Fibroblast of the conjunctiva (primary cell): ENCODE results near the gene IKBKG.
A peak's percentile ranks its signal among the peaks of the same experiment; 100 is the strongest.
"Not testable (repeated sequence)": the region's sequence is repeated elsewhere in the genome, so short reads cannot be mapped to it uniquely, and the experiment has no call there.

Source experiments
- DNase-seq: peaks from one replicate; pipeline ENCODE4 v3.0.0-alpha.2; 2010; ENCODE audit warnings: low read depth

The IKBKG gene

DNA sequence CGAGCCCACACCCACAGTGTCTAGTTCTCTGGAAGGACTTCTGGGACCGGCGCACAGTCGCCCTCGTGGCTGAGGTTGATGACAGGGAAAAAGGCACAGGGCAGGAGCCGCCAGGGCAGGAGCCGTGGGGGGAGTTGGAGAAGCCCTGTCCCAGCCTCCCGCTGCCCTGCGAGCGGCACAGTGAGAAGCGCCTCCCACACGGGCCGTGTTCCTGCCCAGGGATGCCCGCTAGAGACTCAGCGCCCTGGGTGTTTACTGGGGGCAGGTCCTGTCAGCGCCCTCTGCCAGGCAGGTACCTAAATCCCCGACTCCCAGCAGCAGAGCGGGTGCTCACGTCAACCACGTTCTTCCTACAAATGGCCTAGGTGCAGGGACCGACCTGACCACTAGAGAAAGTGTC is 11.5 kb downstream of the IKBKG start:
- not testable (repeated sequence) for DNase-seq

- DNase-seq = not testable (repeated sequence)
These were observed 12.9 kb downstream of the IKBKG start for GRCh38 chrX:154560326-154560725.

DNA sequence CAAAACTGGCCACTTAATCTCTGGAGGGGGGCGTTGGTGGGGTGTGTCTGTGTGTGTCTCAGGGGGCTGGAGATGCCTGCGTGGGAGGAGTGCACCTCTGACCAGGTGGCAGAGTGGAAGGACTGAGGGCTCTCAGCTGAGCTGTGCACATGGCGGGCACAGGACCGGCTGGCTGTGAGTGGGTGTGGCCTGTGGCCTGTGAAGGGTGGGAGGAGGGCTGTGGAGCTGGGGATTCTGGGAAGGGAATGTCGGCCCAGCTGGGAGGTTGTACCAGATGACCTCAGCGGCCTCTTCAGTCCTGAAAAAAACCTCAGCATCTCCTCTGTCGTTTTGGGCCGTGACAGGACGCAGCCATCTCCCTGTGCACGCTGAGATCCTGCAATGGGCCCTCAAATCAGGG is 14.9 kb downstream of the IKBKG start:
- DNase-seq = not testable (repeated sequence)

GRCh38 chrX:154570361-154570760 is 22.9 kb downstream of the IKBKG start:
- not testable (repeated sequence) for DNase-seq

GRCh38 chrX:154573061-154573460 is 25.6 kb downstream of the IKBKG start:
- DNase-seq = not testable (repeated sequence)

DNA sequence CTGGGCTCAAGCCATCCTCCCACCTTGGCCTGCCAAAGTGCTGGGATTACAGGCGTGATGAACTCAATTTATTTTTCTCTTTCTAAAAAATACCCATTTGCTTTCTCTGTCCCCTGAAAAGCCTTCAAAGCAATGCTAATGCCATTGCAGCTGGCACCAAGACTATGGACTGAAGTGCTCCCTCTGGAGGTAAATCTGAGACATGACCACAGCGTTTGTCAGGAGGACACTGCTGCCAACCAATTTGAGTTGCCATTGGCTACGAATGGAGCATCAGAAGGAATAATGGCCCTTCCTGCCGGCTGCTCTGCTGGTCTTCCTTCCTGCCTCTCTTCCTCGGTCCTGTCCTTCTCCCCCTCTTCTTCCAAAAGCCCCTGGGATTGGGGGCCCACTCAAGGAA is 27.7 kb downstream of the IKBKG start:
- DNase-seq = not testable (repeated sequence)

GRCh38 chrX:154582994-154583393 is 35.6 kb downstream of the IKBKG start:
- not testable (repeated sequence) for DNase-seq

DNA sequence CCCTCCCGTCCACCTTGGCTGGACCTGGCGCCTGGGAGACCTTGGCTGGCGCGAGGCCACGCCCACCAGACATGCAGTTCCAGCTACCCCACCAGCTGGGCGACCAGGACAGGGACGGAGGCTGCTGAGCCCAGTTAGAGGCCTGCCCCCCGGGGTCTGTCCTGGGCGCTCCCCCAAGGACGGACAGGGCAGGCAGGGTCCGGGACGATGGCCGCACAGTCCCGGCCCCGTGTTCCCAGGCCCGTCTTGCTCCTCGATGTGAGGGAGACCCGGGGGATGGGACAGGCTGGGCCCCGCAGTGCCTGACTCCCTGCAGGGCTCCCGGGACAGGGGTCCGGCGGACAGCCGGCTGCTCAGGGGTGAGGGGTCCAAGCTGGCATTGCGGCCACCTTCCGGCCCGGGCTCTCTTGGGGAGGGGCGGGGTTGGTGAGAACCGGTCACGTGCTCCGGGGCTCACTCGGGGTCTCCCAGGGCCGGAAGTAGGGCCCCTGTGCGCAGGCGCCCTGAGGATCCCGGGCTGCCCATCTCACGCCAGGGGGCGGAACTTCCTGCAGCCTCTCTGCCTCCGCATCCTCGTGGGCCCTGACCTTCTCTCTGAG is 37.3 kb downstream of the IKBKG start, which contains the start of gene CTAG1A:
Gene CTAG1A, plus strand, starts transcription at position 549 of the 599 bp plus-strand sequence. CDS start 74 bp downstream, outside the sequence.
- not testable (repeated sequence) for DNase-seq

DNA sequence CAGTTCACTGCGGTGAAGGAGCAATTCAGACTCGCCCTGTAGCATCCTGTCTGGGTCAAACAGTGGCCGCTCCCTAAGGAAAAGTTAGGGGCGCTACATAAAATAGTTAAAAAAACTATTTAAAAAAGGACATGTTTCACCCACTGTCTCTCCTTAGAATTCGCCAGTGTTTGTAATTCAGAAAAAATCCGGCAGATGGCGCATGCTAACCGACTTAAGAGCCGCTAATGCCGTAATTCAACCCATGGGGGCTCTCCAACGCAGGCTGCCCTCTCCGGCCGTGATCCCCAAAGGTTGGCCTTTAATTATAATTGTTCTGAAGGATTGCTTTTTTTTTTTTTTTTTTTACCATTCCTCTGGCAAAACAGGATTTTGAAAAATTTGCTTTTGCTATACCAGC is 43.0 kb downstream of the IKBKG start:
- not testable (repeated sequence) for DNase-seq

GRCh38 chrX:154592505-154592904 is 45.1 kb downstream of the IKBKG start:
- no peak for DNase-seq

DNA sequence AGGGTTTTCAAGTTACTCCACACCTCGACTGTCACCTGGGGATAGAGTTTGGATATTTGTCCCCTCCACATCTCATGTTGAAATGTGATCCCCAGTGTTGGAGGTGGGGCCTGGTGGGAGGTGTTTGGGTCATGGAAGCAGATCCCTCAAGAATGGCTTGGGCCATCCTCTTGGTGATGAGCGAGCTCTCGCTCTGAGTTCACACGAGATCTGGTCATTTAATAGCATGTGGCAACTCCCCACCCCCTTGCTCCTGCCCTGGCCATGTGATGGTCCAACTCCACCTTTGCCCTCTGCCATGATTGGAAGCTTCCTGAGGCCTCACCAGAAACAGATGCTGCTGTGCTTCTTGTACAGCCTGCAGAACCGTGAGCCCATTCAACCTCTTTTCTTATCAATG is 45.8 kb downstream of the IKBKG start:
- no peak for DNase-seq

DNA sequence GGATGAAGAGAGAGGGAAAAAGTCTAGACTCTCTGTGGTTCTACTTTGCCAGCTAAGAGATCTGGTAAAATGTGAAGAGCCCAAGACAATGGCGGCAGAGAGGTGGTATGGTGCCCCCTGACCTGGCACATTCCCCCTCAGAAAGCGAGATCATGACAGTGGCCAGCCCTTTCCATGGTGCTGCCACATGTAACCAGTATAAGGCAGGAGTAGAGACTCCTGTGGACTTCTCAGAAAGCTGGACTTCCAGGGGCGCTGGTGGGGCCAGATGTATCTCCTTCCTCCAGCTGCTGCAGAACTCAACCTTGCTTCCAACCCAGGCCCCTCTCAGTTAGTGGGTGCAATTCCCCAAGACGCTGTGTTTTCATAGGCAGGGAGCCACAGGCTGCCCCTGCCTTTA is 47.1 kb downstream of the IKBKG start:
- no peak for DNase-seq

- DNase-seq = no peak
These were observed 48.3 kb downstream of the IKBKG start for GRCh38 chrX:154595559-154596249.

- DNase-seq = peak; percentile 17
These were observed 49.0 kb downstream of the IKBKG start for GRCh38 chrX:154596290-154596929.

DNA sequence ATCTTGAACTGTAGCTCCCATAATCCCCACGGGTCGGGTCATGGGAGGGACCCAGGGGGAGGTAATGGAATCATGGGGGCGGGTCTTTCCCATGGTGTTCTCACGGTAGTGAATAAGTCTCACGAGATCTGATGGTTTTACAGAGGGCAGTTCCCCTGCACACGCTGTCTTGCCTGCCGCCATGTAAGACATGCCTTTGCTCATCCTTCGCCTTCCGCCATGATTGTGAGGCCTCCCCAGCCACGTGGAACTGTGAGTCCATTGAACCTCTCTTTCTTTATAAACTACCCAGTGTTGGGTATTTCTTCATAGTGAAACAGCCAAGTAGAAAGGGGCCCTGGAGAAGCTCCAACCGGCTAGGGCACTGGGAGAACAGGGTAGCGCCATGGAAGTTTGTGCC is 49.8 kb downstream of the IKBKG start:
- no peak for DNase-seq

DNA sequence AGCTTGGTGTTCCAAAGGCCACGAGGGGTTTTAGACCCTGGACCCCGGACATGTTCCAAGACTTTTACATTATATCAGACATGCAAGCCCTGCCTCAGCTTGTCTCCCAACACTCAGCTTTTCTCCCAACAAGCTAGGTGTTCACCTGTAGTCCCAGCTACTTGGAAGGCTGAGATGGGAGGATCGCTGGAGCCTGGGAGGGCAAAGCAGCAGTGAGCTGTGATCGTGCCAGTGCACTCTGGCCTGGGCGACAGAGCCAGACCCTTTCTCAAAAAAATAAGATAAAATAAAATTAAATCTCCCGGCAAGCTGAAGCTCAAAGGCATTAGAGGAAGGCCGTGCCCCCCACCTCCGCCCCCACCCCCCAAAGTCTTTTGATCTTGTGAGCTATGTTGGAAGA is 51.2 kb downstream of the IKBKG start:
- DNase-seq = no peak

GRCh38 chrX:154599531-154599930 is 52.1 kb downstream of the IKBKG start:
- DNase-seq = no peak

- no peak for DNase-seq
These were observed 53.4 kb downstream of the IKBKG start for GRCh38 chrX:154600759-154601374.

DNA sequence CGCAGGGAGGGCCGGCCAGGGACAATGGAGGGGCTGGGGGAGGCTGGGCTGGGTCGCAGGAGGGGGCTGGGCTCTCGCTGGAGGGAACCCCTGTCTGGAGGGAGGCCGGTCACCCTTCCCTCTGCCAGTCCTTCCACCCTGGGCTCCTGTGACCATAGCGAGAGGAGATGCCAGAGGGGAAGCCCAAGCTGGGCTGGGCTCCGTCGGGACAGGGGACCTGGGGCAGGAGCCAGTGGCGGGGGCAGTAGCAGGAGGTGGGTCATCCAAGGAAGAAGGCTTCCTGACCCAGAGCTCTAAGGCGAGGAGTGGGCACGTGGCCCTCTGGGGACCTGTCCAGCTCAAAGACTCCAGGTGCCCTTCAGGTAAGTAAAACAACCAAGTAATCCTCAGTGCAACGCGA is 54.8 kb downstream of the IKBKG start:
- DNase-seq = no peak

- no peak for DNase-seq
These were observed 55.5 kb downstream of the IKBKG start for GRCh38 chrX:154602766-154603437.

DNA sequence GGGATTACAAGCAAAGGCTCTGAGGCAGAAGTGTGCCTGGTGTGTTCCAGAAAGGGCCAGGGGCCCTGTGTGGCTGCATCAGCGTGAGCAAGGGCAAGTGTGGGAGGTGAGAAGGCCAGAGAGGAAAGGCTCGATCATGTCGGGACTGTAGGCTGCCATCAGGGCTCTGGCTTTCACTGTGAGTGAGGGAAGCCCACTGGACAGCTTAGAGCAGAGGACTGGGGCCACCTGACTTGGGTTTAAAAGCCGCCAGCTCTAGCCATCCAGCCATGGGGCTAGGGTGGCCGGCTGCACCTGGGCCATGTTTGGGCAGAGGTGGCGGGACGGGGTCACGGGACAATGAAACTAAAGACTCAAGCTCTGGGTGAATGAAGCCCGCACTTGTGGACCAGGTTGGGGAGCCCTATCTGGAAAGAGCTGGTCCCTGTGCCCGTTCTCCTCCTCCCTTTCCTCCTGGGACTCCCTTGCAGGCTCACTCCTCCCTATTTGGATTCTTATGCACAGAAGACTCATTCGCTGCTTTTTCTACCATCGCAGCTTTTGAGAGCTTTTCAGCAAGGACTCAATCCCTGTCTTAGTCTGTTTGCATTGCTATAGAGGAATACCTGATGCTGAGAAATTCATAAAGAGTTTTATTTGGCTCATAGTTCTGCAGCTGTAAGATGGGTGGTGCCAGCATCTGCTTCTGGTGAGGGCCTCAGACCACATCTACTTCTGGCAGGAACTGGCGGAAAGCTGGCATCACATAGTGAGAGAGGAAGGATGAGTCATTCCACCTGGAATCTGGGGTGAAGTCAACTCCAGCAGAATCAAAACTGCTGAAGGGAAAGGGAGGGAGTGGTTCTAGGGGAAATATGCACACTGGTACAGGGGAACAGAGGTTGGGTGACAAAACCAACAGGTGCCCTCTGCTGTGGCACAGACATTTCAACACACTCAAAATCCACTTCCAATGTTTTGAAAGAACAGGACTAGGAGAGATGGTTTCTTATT is 56.3 kb downstream of the IKBKG start:
- peak; percentile 46 for DNase-seq
